Ishikawa (cell line): ENCODE results near the gene HAP1.

Source experiments
- CEBPB ChIP-seq: IDR thresholded peaks from 2 replicates; pipeline ENCODE4 v1.6.1; 2012
- CREB1 ChIP-seq: IDR thresholded peaks from 2 replicates; pipeline ENCODE4 v1.6.1; 2012; ENCODE audit warnings: low read depth
- EGR1 ChIP-seq: IDR thresholded peaks from 2 replicates; pipeline ENCODE4 v1.6.1; 2012
- EP300 ChIP-seq: IDR thresholded peaks from 2 replicates; pipeline ENCODE4 v1.6.1; 2012; ENCODE audit warnings: borderline replicate concordance
- NFIC ChIP-seq: IDR thresholded peaks from 2 replicates; pipeline ENCODE4 v1.6.1; 2012
- RAD21 ChIP-seq: IDR thresholded peaks from 2 replicates; pipeline ENCODE4 v1.6.1; 2012; ENCODE audit warnings: low read depth
- TCF12 ChIP-seq: IDR thresholded peaks from 2 replicates; pipeline ENCODE4 v1.6.1; 2012; ENCODE audit warnings: low read depth
- YY1 ChIP-seq: IDR thresholded peaks from 2 replicates; pipeline ENCODE4 v1.6.1; 2012; ENCODE audit warnings: low read depth
- TF ChIP-seq, protein P1 (sequence below): IDR thresholded peaks from 2 replicates; pipeline ENCODE4 v1.6.1; 2012; ENCODE audit warnings: low read depth, mild to moderate bottlenecking
- TF ChIP-seq, protein P2 (sequence below): IDR thresholded peaks from 2 replicates; pipeline ENCODE4 v1.6.1; 2012

DNA sequence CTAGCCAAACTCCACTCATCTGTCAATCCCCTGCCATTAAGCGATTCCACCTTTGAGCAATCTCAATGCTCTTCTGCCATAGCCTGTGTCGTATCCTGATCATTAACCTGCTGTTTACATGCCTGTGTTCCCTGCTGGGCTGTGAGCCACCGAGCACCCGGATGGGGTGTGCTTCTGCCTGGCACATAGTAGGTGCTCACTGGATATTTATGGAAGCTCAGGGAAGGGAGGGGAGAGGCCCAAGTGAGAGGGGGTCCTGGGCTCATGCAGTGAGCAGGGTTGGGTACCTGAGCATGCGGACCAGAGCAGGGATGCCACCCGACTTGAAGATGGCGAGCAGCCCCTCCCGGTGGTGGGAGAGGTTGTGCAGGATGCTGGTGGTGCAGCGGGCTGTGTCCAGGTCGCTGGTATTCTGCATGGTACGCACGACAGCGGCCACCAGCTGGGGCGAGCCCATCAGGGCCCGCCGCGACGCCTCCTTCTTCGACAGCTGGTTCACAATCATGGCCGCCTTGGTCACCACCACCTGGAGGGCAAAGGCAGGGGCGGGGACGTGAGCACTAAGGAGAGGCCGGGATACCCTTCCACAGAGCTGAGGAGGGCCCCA is 34.3 kb upstream of the HAP1 start:
- no peak for TF ChIP-seq RAD21
- no peak for TF ChIP-seq YY1
- no peak for TF ChIP-seq TCF12
- no peak for TF ChIP-seq EGR1
- no peak for TF ChIP-seq NFIC
- no peak for TF ChIP-seq EP300
- TF ChIP-seq, protein P1, sequence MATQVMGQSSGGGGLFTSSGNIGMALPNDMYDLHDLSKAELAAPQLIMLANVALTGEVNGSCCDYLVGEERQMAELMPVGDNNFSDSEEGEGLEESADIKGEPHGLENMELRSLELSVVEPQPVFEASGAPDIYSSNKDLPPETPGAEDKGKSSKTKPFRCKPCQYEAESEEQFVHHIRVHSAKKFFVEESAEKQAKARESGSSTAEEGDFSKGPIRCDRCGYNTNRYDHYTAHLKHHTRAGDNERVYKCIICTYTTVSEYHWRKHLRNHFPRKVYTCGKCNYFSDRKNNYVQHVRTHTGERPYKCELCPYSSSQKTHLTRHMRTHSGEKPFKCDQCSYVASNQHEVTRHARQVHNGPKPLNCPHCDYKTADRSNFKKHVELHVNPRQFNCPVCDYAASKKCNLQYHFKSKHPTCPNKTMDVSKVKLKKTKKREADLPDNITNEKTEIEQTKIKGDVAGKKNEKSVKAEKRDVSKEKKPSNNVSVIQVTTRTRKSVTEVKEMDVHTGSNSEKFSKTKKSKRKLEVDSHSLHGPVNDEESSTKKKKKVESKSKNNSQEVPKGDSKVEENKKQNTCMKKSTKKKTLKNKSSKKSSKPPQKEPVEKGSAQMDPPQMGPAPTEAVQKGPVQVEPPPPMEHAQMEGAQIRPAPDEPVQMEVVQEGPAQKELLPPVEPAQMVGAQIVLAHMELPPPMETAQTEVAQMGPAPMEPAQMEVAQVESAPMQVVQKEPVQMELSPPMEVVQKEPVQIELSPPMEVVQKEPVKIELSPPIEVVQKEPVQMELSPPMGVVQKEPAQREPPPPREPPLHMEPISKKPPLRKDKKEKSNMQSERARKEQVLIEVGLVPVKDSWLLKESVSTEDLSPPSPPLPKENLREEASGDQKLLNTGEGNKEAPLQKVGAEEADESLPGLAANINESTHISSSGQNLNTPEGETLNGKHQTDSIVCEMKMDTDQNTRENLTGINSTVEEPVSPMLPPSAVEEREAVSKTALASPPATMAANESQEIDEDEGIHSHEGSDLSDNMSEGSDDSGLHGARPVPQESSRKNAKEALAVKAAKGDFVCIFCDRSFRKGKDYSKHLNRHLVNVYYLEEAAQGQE = no peak
- TF ChIP-seq CEBPB = no peak
- TF ChIP-seq CREB1 = no peak
- TF ChIP-seq, protein P2, sequence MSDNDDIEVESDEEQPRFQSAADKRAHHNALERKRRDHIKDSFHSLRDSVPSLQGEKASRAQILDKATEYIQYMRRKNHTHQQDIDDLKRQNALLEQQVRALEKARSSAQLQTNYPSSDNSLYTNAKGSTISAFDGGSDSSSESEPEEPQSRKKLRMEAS = no peak
